Liver (tissue), 9 donors: ENCODE results near the gene DAZL. TPM values are rescaled to one million over a fixed set of nuclear protein-coding genes. Genes with fewer than 3 reads are reported as not detected.

Experiments used
- DNase-seq: peaks from one replicate; pipeline ENCODE4 v3.0.0-alpha.2; 2017; ENCODE audit warnings: low spot score
- H3K27ac ChIP-seq, 2 donors: one replicate each; pipeline ENCODE4 v1.7.0; 2013; ENCODE audit warnings: inconsistent platforms in 2 of 2, low read length in 2 of 2, control low read depth in 1 of 2, low read depth in 1 of 2, mild to moderate bottlenecking in 1 of 2
- H3K27me3 ChIP-seq, 4 donors: one replicate each; pipeline versions ENCODE4 v1.6.1 to v1.7.0; 2013; ENCODE audit warnings: low read length in 3 of 4, inconsistent platforms in 1 of 4, mild to moderate bottlenecking in 1 of 4, moderate library complexity in 1 of 4; ENCODE audit not compliant: control insufficient read depth in 4 of 4, insufficient read depth in 4 of 4
- H3K36me3 ChIP-seq, 4 donors: one replicate each; pipeline versions ENCODE4 v1.6.1 to v1.7.0; 2013; ENCODE audit warnings: low read length in 3 of 4, mild to moderate bottlenecking in 3 of 4, low read depth in 1 of 4, moderate library complexity in 1 of 4; ENCODE audit not compliant: control insufficient read depth in 4 of 4, insufficient read depth in 3 of 4
- H3K4me1 ChIP-seq, 4 donors: one replicate each; pipeline versions ENCODE4 v1.6.1 to v1.7.0; 2013; ENCODE audit warnings: low read length in 3 of 4, mild to moderate bottlenecking in 3 of 4, moderate library complexity in 1 of 4; ENCODE audit not compliant: control insufficient read depth in 4 of 4, insufficient read depth in 4 of 4
- H3K4me3 ChIP-seq, 3 donors: one replicate each; pipeline versions ENCODE4 v1.6.1 to v1.7.0; 2013; ENCODE audit warnings: low read length in 3 of 3, control low read depth in 1 of 3, low read depth in 1 of 3, mild to moderate bottlenecking in 1 of 3
- H3K9ac ChIP-seq, 2 donors: one replicate each; pipeline ENCODE4 v1.7.0; 2013; ENCODE audit warnings: low read length in 2 of 2, mild to moderate bottlenecking in 2 of 2, moderate library complexity in 2 of 2, control low read depth in 1 of 2, low read depth in 1 of 2
- H3K9me3 ChIP-seq, 4 donors: one replicate each; pipeline versions ENCODE4 v1.6.1 to v1.7.0; 2013; ENCODE audit warnings: low read length in 3 of 4; ENCODE audit not compliant: control insufficient read depth in 4 of 4
- EGR1 ChIP-seq, 2 donors: IDR thresholded peaks; 2 replicates each; pipeline ENCODE4 v1.6.1; 2016 to 2018; ENCODE audit warnings: antibody characterized with exemption in 2 of 2, low read depth in 2 of 2
- FOXA2 ChIP-seq: IDR thresholded peaks from 2 replicates; pipeline ENCODE4 v1.6.1; 2016; ENCODE audit warnings: antibody characterized with exemption
- GABPA ChIP-seq, 2 donors: IDR thresholded peaks in 1 of 2; conservative IDR thresholded peaks in 1 of 2; 2 replicates each; pipeline ENCODE4 v1.6.1; 2016; ENCODE audit warnings: antibody characterized with exemption in 2 of 2, mild to moderate bottlenecking in 1 of 2, moderate library complexity in 1 of 2
- HNF4A ChIP-seq, 2 donors: conservative IDR thresholded peaks; 2 replicates each; pipeline ENCODE4 v1.6.1; 2016; ENCODE audit warnings: antibody characterized with exemption in 2 of 2, mild to moderate bottlenecking in 2 of 2
- HNF4G ChIP-seq: IDR thresholded peaks from 2 replicates; pipeline ENCODE4 v1.6.1; 2016; ENCODE audit warnings: antibody characterized with exemption
- JUND ChIP-seq, 2 donors: IDR thresholded peaks; 2 replicates each; pipeline ENCODE4 v1.6.1; 2016; ENCODE audit warnings: antibody characterized with exemption in 2 of 2
- NR2F2 ChIP-seq: IDR thresholded peaks from 2 replicates; pipeline ENCODE4 v1.6.1; 2016; ENCODE audit warnings: antibody characterized with exemption
- RAD21 ChIP-seq, 2 donors: IDR thresholded peaks; 2 replicates each; pipeline ENCODE4 v1.6.1; 2016; ENCODE audit warnings: antibody characterized with exemption in 2 of 2, mild to moderate bottlenecking in 2 of 2
- REST ChIP-seq: IDR thresholded peaks from 2 replicates; pipeline ENCODE4 v1.6.1; 2016; ENCODE audit warnings: antibody characterized with exemption, mild to moderate bottlenecking
- SP1 ChIP-seq: IDR thresholded peaks from 2 replicates; pipeline ENCODE4 v1.6.1; 2018; ENCODE audit warnings: antibody characterized with exemption, mild to moderate bottlenecking
- YY1 ChIP-seq: IDR thresholded peaks from 2 replicates; pipeline ENCODE4 v1.6.1; 2016; ENCODE audit warnings: antibody characterized with exemption, mild to moderate bottlenecking
- WGBS: extraction: QIAGEN DNeasy Blood & Tissue Kit; methylation state at CpG from one replicate; pipeline ENCODE4 v1.1.7; 2013; 5-methylcytosine and 5-hydroxymethylcytosine counted together
- polyA plus RNA-seq, 2 donors: library from polyadenylated mRNA; stranded (reverse) in 1 of 2; unstranded in 1 of 2; fragments of 200-250 nt in 1 of 2; fragments of >200 nt in 1 of 2; fragmentation: Nextera tagmentation in 1 of 2; extraction: Ambion mirVana in 1 of 2; gene quantifications; one replicate each; pipeline versions ENCODE4 v1.2.1 to v1.2.3, GENCODE V29; 2013 to 2015
- total RNA-seq, 2 donors: library from RNA; depleted of rRNA; stranded (reverse); fragments of >200 nt; gene quantifications; one replicate each; pipeline ENCODE4 v1.2.3, GENCODE V29; 2014
- TF ChIP-seq, protein P1 (sequence below): IDR thresholded peaks from 2 replicates; pipeline ENCODE4 v1.6.1; 2016; ENCODE audit warnings: antibody characterized with exemption
- TF ChIP-seq, protein P2 (sequence below): fragments of 150-350 bp; IDR thresholded peaks from 2 replicates; pipeline ENCODE4 v1.5.1; 2017; ENCODE audit warnings: improper control_type of control experiment, low read depth, low read length; ENCODE audit not compliant: missing input control
- TF ChIP-seq, protein P3 (sequence below): IDR thresholded peaks from 2 replicates; pipeline ENCODE4 v1.6.1; 2016; ENCODE audit warnings: antibody characterized with exemption
- donor health status: healthy.
- donor health status: healthy.
- donor health status: healthy.
- donor health status: healthy.
- donor health status: healthy.

DAZL gene, protein sequence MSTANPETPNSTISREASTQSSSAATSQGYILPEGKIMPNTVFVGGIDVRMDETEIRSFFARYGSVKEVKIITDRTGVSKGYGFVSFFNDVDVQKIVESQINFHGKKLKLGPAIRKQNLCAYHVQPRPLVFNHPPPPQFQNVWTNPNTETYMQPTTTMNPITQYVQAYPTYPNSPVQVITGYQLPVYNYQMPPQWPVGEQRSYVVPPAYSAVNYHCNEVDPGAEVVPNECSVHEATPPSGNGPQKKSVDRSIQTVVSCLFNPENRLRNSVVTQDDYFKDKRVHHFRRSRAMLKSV
- total RNA-seq (not detected), polyA plus RNA-seq (not detected)

DNA sequence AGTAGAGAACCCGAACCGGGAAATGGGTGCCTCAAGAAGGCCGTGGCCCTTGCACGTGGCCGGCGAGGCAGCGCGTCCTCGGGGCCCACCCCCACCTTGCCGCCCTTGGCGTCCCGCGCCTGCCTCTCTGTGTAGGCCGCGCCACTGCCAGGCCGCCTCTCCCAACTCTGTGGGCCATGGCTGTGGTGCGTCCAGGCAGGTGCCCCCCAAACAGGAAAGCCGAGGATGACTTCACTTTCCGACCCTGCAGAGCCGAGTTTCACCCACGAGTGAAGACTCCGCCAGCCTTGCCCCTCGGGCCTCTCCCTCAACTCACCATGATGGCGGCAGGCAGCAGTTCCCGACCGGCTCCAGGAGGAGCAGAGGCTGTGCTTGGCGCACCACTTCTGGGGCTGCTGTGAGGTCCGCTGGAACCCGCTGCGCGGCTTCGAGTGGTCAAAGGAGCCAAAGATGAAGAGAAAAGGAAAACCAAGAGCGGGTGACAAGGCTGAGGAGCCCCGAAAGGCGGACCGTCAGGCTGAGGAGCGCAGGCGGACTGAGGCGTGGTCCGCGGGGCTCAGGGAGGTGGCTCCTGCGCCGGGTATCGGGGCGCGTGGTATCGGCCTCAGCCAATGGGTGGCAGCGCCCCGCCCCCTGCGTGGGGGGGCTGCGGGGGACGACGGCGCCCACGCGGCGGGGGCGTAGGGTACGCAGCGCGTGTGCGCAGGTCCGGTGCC, at the start of gene DAZL:
Gene DAZL (minus strand): TSS at position 537 of the 716 bp plus-strand sequence. CDS start 218 bp downstream, at position 319.
- DNase-seq: no peak
- Histone ChIP-seq H3K27ac (no peak within 1 kb of the TSS), H3K4me3 (no peak within 1 kb of the TSS), H3K9me3 (no peaks in the 10 kb centered on the region), H3K36me3 (no peaks in the 10 kb centered on the region), H3K9ac (no peak within 1 kb of the TSS), H3K4me1 (no peaks in the 10 kb centered on the region), H3K27me3 (no peaks in the 10 kb centered on the region)
- TF ChIP-seq RAD21 (IDR thresholded peaks at IDR 0.05): no peak
- no peak for TF ChIP-seq HNF4A (conservative IDR thresholded peaks at IDR 0.05)
- no peak for TF ChIP-seq YY1
- TF ChIP-seq REST: no peak
- TF ChIP-seq, protein P1, sequence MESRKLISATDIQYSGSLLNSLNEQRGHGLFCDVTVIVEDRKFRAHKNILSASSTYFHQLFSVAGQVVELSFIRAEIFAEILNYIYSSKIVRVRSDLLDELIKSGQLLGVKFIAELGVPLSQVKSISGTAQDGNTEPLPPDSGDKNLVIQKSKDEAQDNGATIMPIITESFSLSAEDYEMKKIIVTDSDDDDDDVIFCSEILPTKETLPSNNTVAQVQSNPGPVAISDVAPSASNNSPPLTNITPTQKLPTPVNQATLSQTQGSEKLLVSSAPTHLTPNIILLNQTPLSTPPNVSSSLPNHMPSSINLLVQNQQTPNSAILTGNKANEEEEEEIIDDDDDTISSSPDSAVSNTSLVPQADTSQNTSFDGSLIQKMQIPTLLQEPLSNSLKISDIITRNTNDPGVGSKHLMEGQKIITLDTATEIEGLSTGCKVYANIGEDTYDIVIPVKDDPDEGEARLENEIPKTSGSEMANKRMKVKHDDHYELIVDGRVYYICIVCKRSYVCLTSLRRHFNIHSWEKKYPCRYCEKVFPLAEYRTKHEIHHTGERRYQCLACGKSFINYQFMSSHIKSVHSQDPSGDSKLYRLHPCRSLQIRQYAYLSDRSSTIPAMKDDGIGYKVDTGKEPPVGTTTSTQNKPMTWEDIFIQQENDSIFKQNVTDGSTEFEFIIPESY: no peak
- no peak for TF ChIP-seq JUND (IDR thresholded peaks at IDR 0.05)
- TF ChIP-seq, protein P2, sequence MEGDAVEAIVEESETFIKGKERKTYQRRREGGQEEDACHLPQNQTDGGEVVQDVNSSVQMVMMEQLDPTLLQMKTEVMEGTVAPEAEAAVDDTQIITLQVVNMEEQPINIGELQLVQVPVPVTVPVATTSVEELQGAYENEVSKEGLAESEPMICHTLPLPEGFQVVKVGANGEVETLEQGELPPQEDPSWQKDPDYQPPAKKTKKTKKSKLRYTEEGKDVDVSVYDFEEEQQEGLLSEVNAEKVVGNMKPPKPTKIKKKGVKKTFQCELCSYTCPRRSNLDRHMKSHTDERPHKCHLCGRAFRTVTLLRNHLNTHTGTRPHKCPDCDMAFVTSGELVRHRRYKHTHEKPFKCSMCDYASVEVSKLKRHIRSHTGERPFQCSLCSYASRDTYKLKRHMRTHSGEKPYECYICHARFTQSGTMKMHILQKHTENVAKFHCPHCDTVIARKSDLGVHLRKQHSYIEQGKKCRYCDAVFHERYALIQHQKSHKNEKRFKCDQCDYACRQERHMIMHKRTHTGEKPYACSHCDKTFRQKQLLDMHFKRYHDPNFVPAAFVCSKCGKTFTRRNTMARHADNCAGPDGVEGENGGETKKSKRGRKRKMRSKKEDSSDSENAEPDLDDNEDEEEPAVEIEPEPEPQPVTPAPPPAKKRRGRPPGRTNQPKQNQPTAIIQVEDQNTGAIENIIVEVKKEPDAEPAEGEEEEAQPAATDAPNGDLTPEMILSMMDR: no peak
- no peak for TF ChIP-seq GABPA (IDR thresholded peaks at IDR 0.05 in 1 of 2, conservative IDR thresholded peaks at IDR 0.05 in 1 of 2)
- TF ChIP-seq FOXA2: no peak
- no peak for TF ChIP-seq HNF4G
- TF ChIP-seq, protein P3, sequence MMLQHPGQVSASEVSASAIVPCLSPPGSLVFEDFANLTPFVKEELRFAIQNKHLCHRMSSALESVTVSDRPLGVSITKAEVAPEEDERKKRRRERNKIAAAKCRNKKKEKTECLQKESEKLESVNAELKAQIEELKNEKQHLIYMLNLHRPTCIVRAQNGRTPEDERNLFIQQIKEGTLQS: no peak
- TF ChIP-seq NR2F2: no peak
- TF ChIP-seq EGR1 (IDR thresholded peaks at IDR 0.05; ENCODE audit: low read depth in 2 of 2): no peak
- TF ChIP-seq SP1: no peak
- WGBS: 98% methylated on average over 63 of the region's 63 CpGs
